PC-3 (cell line): Measurements from ENCODE around the gene DEFB132. TPM values are rescaled to one million over a fixed set of nuclear protein-coding genes. Genes with fewer than 3 reads are reported as not detected.

Source experiments
- ATAC-seq: fragments of 200-7000 bp; cut with Tn5 transposase; 2 replicates; pipeline ENCODE4 v1.9.1; 2020; ENCODE audit warnings: mild to moderate bottlenecking, moderate library complexity
- BruUV-seq: library from RNA; stranded (reverse); fragments of 400-500 nt; replicated peaks from 2 replicates; lab custom pipeline; 2021; lab: Mats Ljungman, UMichigan
- CTCF ChIA-PET: fragments of 300-600 bp; sonication (Branson Sonifier 250); formaldehyde crosslinking; loops from one replicate; lab custom pipeline; 2022; ENCODE audit warnings: antibody characterized with exemption; lab: Charles Lee
- POLR2A ChIA-PET: fragments of 300-600 bp; sonication (Branson Sonifier 250); formaldehyde crosslinking; loops from one replicate; lab custom pipeline; 2022; ENCODE audit warnings: antibody characterized with exemption; ENCODE audit not compliant: unreplicated experiment; lab: Charles Lee
- DNase-seq: peaks from one replicate; pipeline ENCODE4 v3.0.0-alpha.2; 2015
- H2AFZ ChIP-seq: fragments of 300-600 bp; sonication (generic); 2 replicates; pipeline ENCODE4 v1.6.0; 2016; ENCODE audit warnings: antibody characterized with exemption, low read length
- H3F3A ChIP-seq: fragments of 300-600 bp; sonication (generic); one replicate; pipeline ENCODE4 v1.6.0; 2017; ENCODE audit warnings: antibody characterized with exemption, low read length, control low read depth, mild to moderate bottlenecking; ENCODE audit not compliant: unreplicated experiment
- H3K27ac ChIP-seq: fragments of 300-600 bp; sonication (generic); 2 replicates; pipeline ENCODE4 v1.5.1; 2016; ENCODE audit warnings: mild to moderate bottlenecking, low read length
- H3K27me3 ChIP-seq: fragments of 300-600 bp; sonication (generic); 2 replicates; pipeline ENCODE4 v1.6.1; 2016; ENCODE audit warnings: low read length, mixed read lengths
- H3K36me3 ChIP-seq: fragments of 300-600 bp; sonication (generic); 2 replicates; pipeline ENCODE4 v1.6.1; 2016; ENCODE audit warnings: low read depth, mixed run types, low read length, mixed read lengths
- H3K4me1 ChIP-seq: fragments of 300-600 bp; sonication (generic); 2 replicates; pipeline ENCODE4 v1.5.1; 2016; ENCODE audit warnings: low read length; ENCODE audit not compliant: insufficient read depth
- H3K4me2 ChIP-seq: fragments of 300-600 bp; sonication (generic); 2 replicates; pipeline ENCODE4 v1.6.0; 2016; ENCODE audit warnings: low read length
- H3K4me3 ChIP-seq: fragments of 300-600 bp; sonication (generic); 2 replicates; pipeline ENCODE4 v1.5.1; 2016; ENCODE audit warnings: mild to moderate bottlenecking, low read length, mixed read lengths
- H3K79me2 ChIP-seq: fragments of 300-600 bp; sonication (generic); 2 replicates; pipeline ENCODE4 v1.6.1; 2017; ENCODE audit warnings: low read length, mixed read lengths
- H3K9ac ChIP-seq: fragments of 300-600 bp; sonication (generic); 2 replicates; pipeline ENCODE4 v1.6.0; 2016; ENCODE audit warnings: mild to moderate bottlenecking, low read length
- H3K9me2 ChIP-seq: fragments of 300-600 bp; sonication (generic); replicated peaks from 2 replicates; pipeline ENCODE4 v1.6.1; 2016; ENCODE audit warnings: mixed run types, low read length, mixed read lengths
- H3K9me3 ChIP-seq: fragments of 300-600 bp; sonication (generic); 2 replicates; pipeline ENCODE4 v1.6.1; 2016; ENCODE audit warnings: low read length, mixed read lengths
- H4K20me1 ChIP-seq: fragments of 300-600 bp; sonication (generic); 2 replicates; pipeline ENCODE4 v1.6.1; 2016; ENCODE audit warnings: low read length, mixed read lengths
- CTCF ChIP-seq: fragments of 300-600 bp; sonication (generic); conservative IDR thresholded peaks from 2 replicates; pipeline ENCODE4 v1.5.1; 2017; ENCODE audit warnings: antibody characterized with exemption, low read depth, mild to moderate bottlenecking, low read length
- EZH2 ChIP-seq: fragments of 300-600 bp; sonication (generic); IDR thresholded peaks from one replicate; pipeline ENCODE4 v1.6.1; 2017; ENCODE audit warnings: antibody characterized with exemption, mild to moderate bottlenecking, low read length; ENCODE audit not compliant: unreplicated experiment
- EZH2phosphoT487 ChIP-seq: fragments of 300-600 bp; sonication (generic); IDR thresholded peaks from 2 replicates; pipeline ENCODE4 v1.6.1; 2018; ENCODE audit warnings: mild to moderate bottlenecking, antibody characterized with exemption, low read length, borderline replicate concordance
- intact Hi-C: fragments of 100-400 bp; cut with micrococcal nuclease; formaldehyde crosslinking; loops from 2 replicates; pipeline ENCODE4 v1.9.0; 2023
- total RNA-seq: library from RNA; depleted of rRNA; stranded (reverse); fragments of >200 nt; gene quantifications from 2 replicates; pipeline ENCODE4 v1.2.3, GENCODE V29; 2014

Gene DEFB132
- total RNA-seq, 1 experiment from 2014 or later = not detected

- H3K36me3 ChIP-seq = no peaks in the 10 kb centered on the region
- no TSS peak for BruUV-seq
- no peaks in the 10 kb centered on the region for H3K27me3 ChIP-seq
- POLR2A ChIA-PET = no interaction called here
- H3K9me2 ChIP-seq = no peaks in the 10 kb centered on the region
- no peak overlapping the region for H2AFZ ChIP-seq
- H3K79me2 ChIP-seq = no peaks in the 10 kb centered on the region
- no peaks in the 10 kb centered on the region for H4K20me1 ChIP-seq
- no peak overlapping the region for H3K9ac ChIP-seq
- H3F3A ChIP-seq = no peaks in the 10 kb centered on the region
- peaks cover 6% of the 10 kb centered on the region for H3K4me1 ChIP-seq
- CTCF ChIA-PET = no interaction called here
- H3K4me2 ChIP-seq = no peak overlapping the region
- H3K27ac ChIP-seq = no peak overlapping the region
- H3K4me3 ChIP-seq = no peak overlapping the region
- DNase-seq = peak; percentile 52
- no peaks in the 10 kb centered on the region for H3K9me3 ChIP-seq
- intact Hi-C loops = no loop called here
- ATAC-seq = peak; percentile 47
- no peak for TF ChIP-seq EZH2phosphoT487
Measured at GRCh38 chr20:308427-309038, 51.0 kb downstream of the DEFB132 start.

GRCh38 chr20:309306-309840 lies 51.8 kb downstream of the DEFB132 start:
- POLR2A ChIA-PET = no interaction called here
- no peak for DNase-seq
- Histone ChIP-seq H3K27me3 (no peaks in the 10 kb centered on the region), H3K4me3 (no peak overlapping the region), H3K9me3 (no peaks in the 10 kb centered on the region), H3K36me3 (no peaks in the 10 kb centered on the region), H2AFZ (no peak overlapping the region), H3K4me2 (no peak overlapping the region), H3K9ac (no peak overlapping the region), H3K27ac (no peak overlapping the region), H3K79me2 (no peaks in the 10 kb centered on the region), H4K20me1 (no peaks in the 10 kb centered on the region), H3K9me2 (no peaks in the 10 kb centered on the region), H3F3A (no peaks in the 10 kb centered on the region), H3K4me1 (peaks cover 13% of the 10 kb centered on the region)
- CTCF ChIA-PET = no interaction called here
- intact Hi-C loops = no loop called here
- TF ChIP-seq EZH2 (no peak), CTCF (no peak), EZH2phosphoT487 (no peak)
- ATAC-seq = no peak
- no TSS peak for BruUV-seq

GRCh38 chr20:309841-310644 lies 52.5 kb downstream of the DEFB132 start:
- no TSS peak for BruUV-seq
- intact Hi-C loops = no loop called here
- DNase-seq (no peak), ATAC-seq (no peak)
- H3K79me2 ChIP-seq = no peaks in the 10 kb centered on the region
- H3K36me3 ChIP-seq = no peaks in the 10 kb centered on the region
- no peak overlapping the region for H3K9ac ChIP-seq
- no peaks in the 10 kb centered on the region for H3K27me3 ChIP-seq
- no peaks in the 10 kb centered on the region for H3K9me3 ChIP-seq
- ChIA-PET CTCF (interaction anchor here (0.6 kb wide), 2 partner anchors 13 to 85 kb away, joined by 5 to 6 read pairs; no protein-coding TSS in a partner anchor), POLR2A (no interaction called here)
- no peaks in the 10 kb centered on the region for H4K20me1 ChIP-seq
- H3K4me2 ChIP-seq = no peak overlapping the region
- H3K4me3 ChIP-seq = no peak overlapping the region
- no peak overlapping the region for H3K27ac ChIP-seq
- H2AFZ ChIP-seq = no peak overlapping the region
- H3K4me1 ChIP-seq = peaks cover 17% of the 10 kb centered on the region
- no peaks in the 10 kb centered on the region for H3K9me2 ChIP-seq
- TF ChIP-seq EZH2 = no peak
- no peak for TF ChIP-seq EZH2phosphoT487
- no peak for TF ChIP-seq CTCF
- H3F3A ChIP-seq = no peaks in the 10 kb centered on the region
